Activated CD4-positive, alpha-beta T cell treated with anti-CD3 and anti-CD28 coated beads, Interleukin-2, amount 50 U/mL, for 4 hours (primary cell): ENCODE data around the gene LRRC31.

Source experiments
- DNase-seq, 2 experiments: peaks; one replicate each; pipeline ENCODE4 v3.0.0-alpha.2; 2020

Gene LRRC31

GRCh38 chr3:169869484-169870220 is at the start of gene LRRC31:
Gene LRRC31 (minus strand): TSS chr3:169869935. CDS start chr3:169869807, 128 bp downstream.
- DNase-seq = no peak

DNA sequence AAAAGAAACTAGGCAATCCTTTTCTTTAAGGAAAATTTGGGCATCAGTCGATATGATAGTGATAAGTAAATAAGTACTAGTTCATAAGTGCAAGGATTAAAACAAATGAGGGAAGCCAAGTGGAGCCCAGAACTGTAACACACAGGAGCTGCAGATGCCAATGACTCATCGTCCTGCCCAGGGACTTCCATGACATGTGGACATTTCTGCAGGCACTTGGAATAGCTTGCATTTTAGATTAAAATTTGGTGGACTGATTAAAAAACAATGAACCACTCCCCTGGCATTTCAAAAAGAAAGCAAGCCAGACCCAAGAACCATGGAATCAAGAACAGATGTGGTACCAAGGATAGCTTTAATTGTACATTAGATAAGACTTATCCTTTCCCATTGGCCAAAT is 44.6 kb upstream of the LRRC31 start:
- DNase-seq = no peak

DNA sequence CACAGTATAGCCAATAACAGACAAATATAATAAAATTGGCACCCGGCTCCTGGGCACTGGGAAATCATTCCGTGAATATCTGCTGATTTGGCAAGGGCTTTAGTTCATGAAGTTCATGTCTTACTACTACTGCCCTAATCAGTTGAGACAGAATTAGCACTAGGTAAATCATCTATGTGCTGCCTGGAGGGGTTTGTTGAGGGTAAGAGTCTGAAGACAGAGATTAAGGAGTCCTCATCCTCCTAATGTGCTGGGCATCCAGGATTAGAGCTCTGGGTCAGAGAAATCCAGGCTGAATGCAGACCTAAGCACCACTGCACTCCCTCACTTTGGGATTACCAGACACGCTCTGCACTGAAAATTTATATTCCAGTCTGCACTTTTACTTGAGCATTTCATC is 43.6 kb upstream of the LRRC31 start:
- DNase-seq = no peak

DNA sequence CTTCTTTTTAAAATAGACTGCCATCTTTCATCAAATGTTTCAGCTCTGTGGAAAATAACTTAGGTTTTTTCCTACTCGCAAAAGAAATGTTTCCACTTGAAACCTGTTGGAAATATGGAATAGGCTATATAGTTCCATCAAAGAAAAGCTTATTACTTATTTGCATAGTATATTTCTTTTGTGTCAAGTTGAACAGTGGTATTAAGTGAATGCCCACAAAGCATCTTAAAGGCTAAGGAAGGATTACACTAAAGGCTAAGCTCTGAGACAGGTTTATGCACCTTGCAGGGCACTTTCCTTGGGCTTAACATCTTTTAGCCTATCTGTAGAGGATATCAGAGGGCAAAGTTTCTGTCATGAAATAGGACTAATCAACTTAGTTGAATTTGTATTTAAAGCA is 41.5 kb upstream of the LRRC31 start, which contains the start of gene SAMD7:
Gene SAMD7, plus strand, starts transcription at position 301 of the 400 bp plus-strand sequence. CDS start 7,927 bp downstream, outside the sequence.
- DNase-seq = no peak

GRCh38 chr3:169907944-169908343 is 38.2 kb upstream of the LRRC31 start:
- no peak for DNase-seq

DNA sequence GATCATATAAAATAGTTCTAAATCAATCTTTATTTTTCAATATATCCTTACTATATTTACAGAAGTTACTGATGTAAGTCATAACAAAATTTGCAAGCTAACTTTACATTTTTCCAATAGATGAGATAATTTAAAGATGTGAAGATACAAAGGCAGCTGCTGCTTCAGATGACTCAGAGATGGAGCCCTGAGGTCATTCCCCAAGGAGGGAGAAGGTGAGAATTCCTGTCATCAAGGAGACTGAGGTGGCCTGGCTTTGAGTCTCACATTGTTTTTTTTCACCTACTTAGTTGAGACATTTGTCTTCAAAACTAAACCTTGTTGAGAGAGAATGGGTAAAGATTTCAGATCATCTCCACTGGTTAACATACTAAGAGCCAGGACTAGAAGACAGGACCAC is 37.7 kb upstream of the LRRC31 start:
- DNase-seq = no peak

- DNase-seq = no peak
Observed at GRCh38 chr3:169905404-169905803, 35.7 kb upstream of the LRRC31 start.

- DNase-seq = no peak
Observed at GRCh38 chr3:169901453-169901852, 31.7 kb upstream of the LRRC31 start.

GRCh38 chr3:169897284-169897683 is 27.5 kb upstream of the LRRC31 start:
- DNase-seq = no peak

GRCh38 chr3:169895072-169895471 is 25.3 kb upstream of the LRRC31 start:
- no peak for DNase-seq

- no peak for DNase-seq
Observed at GRCh38 chr3:169894110-169894509, 24.4 kb upstream of the LRRC31 start.

DNA sequence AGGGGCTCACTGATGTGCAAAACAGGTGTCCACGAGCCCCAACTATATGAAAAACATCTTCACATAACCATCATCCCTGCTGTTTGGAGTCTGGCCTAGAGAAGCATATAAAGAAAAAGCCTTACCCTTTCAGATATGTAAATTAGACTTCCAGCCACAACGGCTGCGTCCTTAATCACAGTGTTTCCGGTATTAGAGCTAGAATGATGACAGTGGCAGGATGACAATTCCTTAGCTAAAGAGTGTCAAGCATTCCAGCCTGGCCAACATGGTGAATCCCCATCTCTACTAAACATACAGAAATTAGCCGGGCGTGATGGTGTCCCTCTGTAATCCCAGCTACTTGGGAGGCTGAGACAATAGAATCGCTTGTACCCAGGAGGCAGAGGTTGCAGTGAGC is 22.2 kb upstream of the LRRC31 start:
- DNase-seq = no peak

DNA sequence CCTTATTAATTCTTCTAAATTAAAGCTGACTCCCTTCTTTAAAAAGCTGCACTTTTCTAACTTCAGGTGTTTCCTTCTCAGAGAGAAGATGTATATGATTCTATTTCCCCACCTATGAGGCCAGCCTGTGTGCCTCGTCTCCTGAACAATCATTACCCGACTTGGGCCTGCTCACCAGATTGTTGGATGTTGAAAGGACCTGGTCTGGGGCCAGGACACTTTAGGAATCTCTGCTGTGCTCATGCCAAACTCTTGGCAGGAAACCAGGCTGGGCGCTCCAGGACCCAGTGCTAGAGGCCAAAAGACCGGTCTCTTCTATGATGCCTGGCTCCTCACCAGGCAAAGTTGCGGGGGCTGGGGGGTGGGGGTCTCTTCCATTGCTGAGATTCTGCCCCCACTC is 16.9 kb upstream of the LRRC31 start:
- DNase-seq = no peak

DNA sequence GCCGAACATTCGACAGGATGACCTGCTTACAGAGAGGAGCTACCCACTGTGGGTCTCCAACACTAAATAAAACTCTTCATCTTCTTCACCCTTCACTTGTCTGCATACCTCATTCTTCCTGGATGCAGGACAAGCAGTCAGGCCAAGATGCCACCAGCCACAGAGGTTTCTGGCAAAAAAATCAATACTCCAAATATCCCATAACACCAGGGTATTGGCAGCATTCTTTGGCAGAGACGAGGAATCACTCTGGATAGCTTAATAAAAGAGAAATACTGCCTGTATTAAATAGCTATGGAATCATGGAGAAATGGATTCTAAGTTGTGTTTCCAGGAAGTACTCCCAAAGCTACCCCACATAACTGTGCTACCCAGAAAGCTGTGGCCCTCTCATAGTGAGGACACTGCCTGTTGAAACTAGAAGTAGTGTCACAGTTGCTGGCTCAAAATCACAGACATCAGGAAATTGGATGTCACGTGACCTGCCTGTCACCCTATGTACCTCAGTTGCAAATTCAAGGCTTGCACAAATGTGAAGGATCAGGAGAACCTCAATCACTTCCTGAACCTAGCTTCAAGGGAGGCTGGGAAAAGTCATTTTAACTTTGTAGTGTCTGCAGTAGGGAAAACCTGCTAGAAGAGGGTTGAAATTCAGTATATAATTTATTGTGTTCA is 11.0 kb upstream of the LRRC31 start:
- no peak for DNase-seq

DNA sequence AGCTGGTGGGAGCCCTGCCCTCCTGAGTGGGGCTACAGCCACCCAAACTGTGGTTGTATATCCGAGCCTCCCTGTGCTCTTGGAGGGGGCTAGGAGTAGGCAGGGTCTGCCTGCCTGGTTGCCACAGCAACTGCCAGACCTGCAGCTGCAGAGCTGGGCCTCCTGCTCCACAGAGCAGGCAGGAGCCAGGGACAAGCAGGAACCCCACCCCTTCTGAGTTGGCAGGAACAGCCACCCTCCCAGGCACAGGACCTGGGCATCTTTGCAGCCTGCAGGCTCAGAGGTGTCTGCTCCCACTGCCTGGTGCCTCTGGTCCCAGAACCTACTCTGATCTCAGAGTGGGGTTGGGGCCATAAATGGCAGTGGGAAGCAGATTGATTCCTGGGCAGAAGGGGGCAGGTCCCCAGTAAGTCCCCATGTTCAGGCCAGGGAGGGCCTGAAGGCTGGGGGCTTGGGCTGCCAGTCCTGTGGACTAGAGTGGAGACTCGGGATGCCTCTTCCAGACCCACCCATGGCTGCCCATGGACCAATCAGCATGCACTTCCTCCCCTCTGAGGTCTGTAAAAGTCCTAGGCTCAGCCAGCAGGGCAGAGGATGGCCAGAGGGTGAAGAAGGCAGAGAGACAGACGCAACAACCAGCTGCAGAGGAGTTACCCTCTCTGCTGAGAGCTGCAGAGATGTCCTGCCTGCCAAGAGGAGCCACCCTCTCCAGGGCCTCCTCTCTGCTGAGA is 10.3 kb upstream of the LRRC31 start:
- DNase-seq = no peak

GRCh38 chr3:169879013-169879557 is 9.3 kb upstream of the LRRC31 start:
- DNase-seq = no peak

- no peak for DNase-seq
Observed at GRCh38 chr3:169871129-169871886, 1.6 kb upstream of the LRRC31 start.

DNA sequence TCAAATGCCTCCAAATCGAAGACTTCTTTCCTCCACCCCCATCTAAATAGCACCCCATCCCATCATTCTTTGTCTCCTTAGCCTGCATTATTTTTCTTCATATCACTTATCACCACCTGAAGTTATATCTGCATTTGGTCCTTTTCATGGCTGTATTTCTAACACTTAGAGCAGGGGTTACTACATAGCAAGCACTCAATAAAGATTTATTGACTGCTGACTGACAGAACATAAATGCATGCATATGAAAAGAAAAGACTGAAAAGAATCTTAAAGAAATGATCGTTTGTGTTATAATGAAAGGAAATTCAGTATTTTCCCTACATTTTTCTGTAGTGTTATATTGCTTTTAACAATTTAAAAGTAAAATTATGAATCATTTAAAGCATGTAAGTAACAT is 1.4 kb downstream of the LRRC31 start:
- DNase-seq = no peak

DNA sequence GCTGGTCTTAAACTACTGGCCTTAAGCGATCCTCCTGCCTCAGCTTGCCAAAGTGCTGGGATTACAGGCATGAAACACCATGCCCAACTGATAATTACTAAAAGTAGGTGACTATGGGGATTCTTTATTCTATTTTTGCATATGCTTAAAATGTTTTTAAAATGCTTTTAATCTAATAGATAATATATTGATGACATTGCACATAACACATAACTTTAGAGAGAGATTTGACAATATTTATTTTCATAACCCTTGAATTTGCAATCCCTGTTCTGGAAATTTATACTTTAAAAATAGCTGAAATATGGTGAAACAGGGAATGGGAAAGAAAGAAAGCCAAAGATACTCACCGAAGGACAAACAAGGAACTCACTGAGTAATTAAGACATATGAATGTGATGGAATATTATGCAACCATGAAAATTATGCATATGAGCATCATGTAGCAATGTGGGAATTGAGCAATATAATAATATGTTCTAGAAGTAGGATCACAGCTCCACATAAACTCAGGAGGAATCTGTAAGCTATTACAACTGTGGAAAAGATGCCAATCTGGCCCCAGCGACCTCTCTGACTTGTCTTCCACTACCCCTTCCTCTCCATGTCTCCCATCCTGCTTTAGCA is 2.0 kb downstream of the LRRC31 start:
- no peak for DNase-seq

DNA sequence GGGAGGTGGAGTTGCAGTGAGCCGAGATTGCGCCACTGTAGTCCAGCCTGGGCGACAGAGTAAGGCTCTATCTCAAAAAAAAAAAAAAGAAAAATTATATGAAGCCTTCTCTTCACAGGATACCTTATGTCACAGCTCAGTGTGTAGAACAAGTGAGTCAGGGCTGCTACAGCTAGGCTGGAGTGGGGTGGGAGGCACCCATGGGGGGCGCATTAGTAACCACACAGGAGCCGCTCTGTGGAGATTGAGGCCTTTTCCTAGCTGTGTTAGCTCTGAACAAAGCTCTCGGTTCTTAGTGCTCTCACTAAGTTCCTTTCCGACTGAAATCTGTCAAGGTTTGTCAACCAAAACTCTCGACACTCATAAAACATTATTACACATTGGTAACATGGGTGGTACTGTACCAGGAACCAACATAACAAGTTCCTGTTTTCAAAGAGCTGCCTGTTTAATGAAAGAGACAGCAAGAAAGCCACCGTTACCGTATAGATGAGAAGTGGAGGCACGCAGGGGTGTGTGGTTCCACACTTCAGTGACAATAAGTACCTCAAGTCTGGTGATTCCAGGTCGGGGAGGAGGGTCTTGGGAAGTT is 4.5 kb downstream of the LRRC31 start:
- peak in 1 of 2 experiments; percentile 4 for DNase-seq

- no peak for DNase-seq
Observed at GRCh38 chr3:169864270-169864669, 5.5 kb downstream of the LRRC31 start.

- peak; percentile 46 to 56 for DNase-seq
Observed at GRCh38 chr3:169863458-169863899, 6.3 kb downstream of the LRRC31 start.
